Peyer's patch (tissue), 4 donors: ENCODE results near the gene ANKRD11. TPM values are rescaled to one million over a fixed set of nuclear protein-coding genes. Genes with fewer than 3 reads are reported as not detected.

ENCODE experiments used
- DNase-seq, 3 donors: peaks; one replicate each; pipeline ENCODE4 v3.0.0-alpha.2; 2017 to 2019
- H3K27ac ChIP-seq, 4 donors: fragments of 200-600 bp; sonication (generic); one replicate each; pipeline ENCODE4 v1.5.1; 2016 to 2019
- H3K27me3 ChIP-seq, 2 donors: fragments of 200-600 bp; sonication (generic); one replicate each; pipeline ENCODE4 v1.5.1; 2019
- H3K36me3 ChIP-seq, 3 donors: fragments of 200-600 bp; sonication (generic); one replicate each; pipeline ENCODE4 v1.5.1; 2016 to 2019
- H3K4me1 ChIP-seq, 4 donors: fragments of 200-600 bp; sonication (generic); one replicate each; pipeline ENCODE4 v1.5.1; 2016 to 2019
- H3K4me3 ChIP-seq, 4 donors: fragments of 200-600 bp; sonication (generic); 1 replicate in 3 of 4; 2 replicates in 1 of 4; pipeline ENCODE4 v1.5.1; 2016 to 2019; ENCODE audit warnings: mild to moderate bottlenecking in 1 of 4
- H3K9me3 ChIP-seq, 4 donors: fragments of 200-600 bp; sonication (generic); one replicate each; pipeline ENCODE4 v1.5.1; 2016 to 2019; ENCODE audit warnings: mild to moderate bottlenecking in 1 of 4
- CTCF ChIP-seq, 6 experiments: fragments of 450-650 bp in 4 of 6; fragments of 200-600 bp in 2 of 6; sonication (generic) in 1 of 6; IDR thresholded peaks; one replicate each; pipeline ENCODE4 v1.5.1; 2017 to 2019; ENCODE audit warnings: antibody characterized with exemption in 6 of 6, mild to moderate bottlenecking in 3 of 6, moderate library complexity in 1 of 6
- POLR2A ChIP-seq, 2 donors: fragments of 450-650 bp; IDR thresholded peaks; one replicate each; pipeline ENCODE4 v1.5.1; 2017; ENCODE audit warnings: antibody characterized with exemption in 2 of 2, mild to moderate bottlenecking in 2 of 2, moderate library complexity in 2 of 2
- total RNA-seq, 4 donors: library from RNA; depleted of rRNA; stranded (reverse); fragments of >200 nt; gene quantifications; one replicate each; pipeline ENCODE4 v1.1.0, GENCODE V29; 2016

The ANKRD11 gene
- total RNA-seq, 4 donors from 2014 or later: 177 to 227 (median 211) TPM

- peak in 2 of 3 donors; percentile 66 to 72 for DNase-seq
- H3K9me3 ChIP-seq: no peaks in the 10 kb centered on the region
- H3K36me3 ChIP-seq: no peaks in the 10 kb centered on the region
- peaks cover 14 to 96% (median 48%) of the 10 kb centered on the region in 4 donors for H3K4me1 ChIP-seq
- no peak overlapping the region for H3K4me3 ChIP-seq
- peak overlapping the region in 3 of 4 donors; percentile 26 to 62 (median 38) for H3K27ac ChIP-seq
- no peaks in the 10 kb centered on the region for H3K27me3 ChIP-seq
- TF ChIP-seq CTCF (IDR thresholded peaks at IDR 0.05) (peak in 2 of 6 experiments; percentile 14 to 29), POLR2A (IDR thresholded peaks at IDR 0.05) (no peak)
These were observed 133.1 kb downstream of the ANKRD11 start for GRCh38 chr16:89357055-89357816.

- Histone ChIP-seq H3K27me3 (no peaks in the 10 kb centered on the region), H3K4me1 (peaks cover 17 to 95% (median 36%) of the 10 kb centered on the region in 4 donors), H3K27ac (no peak overlapping the region), H3K9me3 (no peaks in the 10 kb centered on the region), H3K36me3 (no peaks in the 10 kb centered on the region), H3K4me3 (no peak overlapping the region)
- DNase-seq: no peak
- TF ChIP-seq CTCF (IDR thresholded peaks at IDR 0.05) (no peak), POLR2A (IDR thresholded peaks at IDR 0.05) (no peak)
These were observed 134.7 kb downstream of the ANKRD11 start for GRCh38 chr16:89355686-89356085.

- Histone ChIP-seq H3K27me3 (no peaks in the 10 kb centered on the region), H3K4me3 (no peak overlapping the region), H3K9me3 (no peaks in the 10 kb centered on the region), H3K4me1 (peaks cover 17 to 90% (median 32%) of the 10 kb centered on the region in 4 donors), H3K36me3 (no peaks in the 10 kb centered on the region), H3K27ac (peak overlapping the region in 3 of 4 donors; percentile 54 to 81 (median 78))
- TF ChIP-seq POLR2A (IDR thresholded peaks at IDR 0.05) (no peak), CTCF (IDR thresholded peaks at IDR 0.05) (no peak)
- DNase-seq: no peak
These were observed 135.4 kb downstream of the ANKRD11 start for GRCh38 chr16:89355007-89355406.

- Histone ChIP-seq H3K4me1 (peaks cover 17 to 84% (median 28%) of the 10 kb centered on the region in 4 donors), H3K9me3 (no peaks in the 10 kb centered on the region), H3K36me3 (no peaks in the 10 kb centered on the region), H3K4me3 (no peak overlapping the region), H3K27me3 (no peaks in the 10 kb centered on the region), H3K27ac (peak overlapping the region in 3 of 4 donors; percentile 54 to 81 (median 78))
- DNase-seq: no peak
- no peak for TF ChIP-seq POLR2A (IDR thresholded peaks at IDR 0.05)
These were observed 136.0 kb downstream of the ANKRD11 start for GRCh38 chr16:89354325-89354724.

- peaks cover 2 to 65% (median 12%) of the 10 kb centered on the region in 4 donors for H3K4me1 ChIP-seq
- no peak for DNase-seq
- H3K4me3 ChIP-seq: no peak overlapping the region
- no peaks in the 10 kb centered on the region for H3K9me3 ChIP-seq
- TF ChIP-seq CTCF (IDR thresholded peaks at IDR 0.05): no peak
- no peaks in the 10 kb centered on the region for H3K27me3 ChIP-seq
- peak overlapping the region in 3 of 4 donors; percentile 42 to 83 (median 81) for H3K27ac ChIP-seq
- no peaks in the 10 kb centered on the region for H3K36me3 ChIP-seq
These were observed 138.2 kb downstream of the ANKRD11 start for GRCh38 chr16:89352091-89352681.

- DNase-seq: no peak
- H3K27ac ChIP-seq: peak overlapping the region in 3 of 4 donors; percentile 42 to 83 (median 81)
- peaks cover 3 to 65% (median 10%) of the 10 kb centered on the region in 4 donors for H3K4me1 ChIP-seq
- no peak overlapping the region for H3K4me3 ChIP-seq
- no peaks in the 10 kb centered on the region for H3K36me3 ChIP-seq
- H3K27me3 ChIP-seq: no peaks in the 10 kb centered on the region
- TF ChIP-seq POLR2A (IDR thresholded peaks at IDR 0.05): no peak
- TF ChIP-seq CTCF (IDR thresholded peaks at IDR 0.05): peak in 1 of 6 experiments; percentile 17
- H3K9me3 ChIP-seq: no peaks in the 10 kb centered on the region
These were observed 138.7 kb downstream of the ANKRD11 start for GRCh38 chr16:89351645-89352044.
